T-helper 2 cell treated with Interferon-gamma antibody and Interleukin-4, amounts not matched to agents 5 μg/mL and 100 μg/mL, for 36 hours (primary cell): ENCODE results near the gene PLCD1.

ENCODE experiments used
- DNase-seq: peaks from one replicate; pipeline ENCODE4 v3.0.0; 2021; ENCODE audit warnings: low spot score
- H3K27ac Mint-ChIP-seq: one replicate; pipeline ENCODE4 v1.8.0; 2021; ENCODE audit warnings: mild to moderate bottlenecking, mixed read lengths
- H3K27me3 Mint-ChIP-seq: one replicate; pipeline ENCODE4 v1.8.0; 2021; ENCODE audit warnings: low read depth, mixed read lengths
- H3K36me3 Mint-ChIP-seq: one replicate; pipeline ENCODE4 v1.8.0; 2021; ENCODE audit warnings: low read depth, mixed read lengths
- H3K4me1 Mint-ChIP-seq: one replicate; pipeline ENCODE4 v1.8.0; 2021; ENCODE audit warnings: low read depth, mixed read lengths
- H3K4me3 Mint-ChIP-seq: one replicate; pipeline ENCODE4 v1.8.0; 2022; ENCODE audit warnings: mild to moderate bottlenecking, moderate library complexity, mixed read lengths
- H3K9me3 Mint-ChIP-seq: one replicate; pipeline ENCODE4 v1.8.0; 2021; ENCODE audit warnings: mixed read lengths

The PLCD1 gene

GRCh38 chr3:38031022-38031994 lies 1.9 kb upstream of the PLCD1 start:
- Mint-ChIP-seq H3K9me3 (no peaks in the 10 kb centered on the region), H3K4me3 (peak overlapping the region; percentile 25), H3K27ac (peak overlapping the region; percentile 35), H3K27me3 (peaks cover 36% of the 10 kb centered on the region), H3K4me1 (peaks cover 25% of the 10 kb centered on the region), H3K36me3 (peaks cover 4% of the 10 kb centered on the region)
- DNase-seq, result no peak

- Mint-ChIP-seq H3K4me1 (peaks cover 31% of the 10 kb centered on the region), H3K9me3 (no peaks in the 10 kb centered on the region), H3K27ac (no peak overlapping the region), H3K36me3 (peaks cover 4% of the 10 kb centered on the region), H3K27me3 (peaks cover 38% of the 10 kb centered on the region), H3K4me3 (peak overlapping the region; percentile 25)
- DNase-seq, result no peak
These were observed 932 bp upstream of the PLCD1 start for GRCh38 chr3:38030126-38031021.

- Mint-ChIP-seq H3K27ac (no peak overlapping the region), H3K4me3 (peak overlapping the region; percentile 63), H3K27me3 (peaks cover 34% of the 10 kb centered on the region), H3K4me1 (peaks cover 37% of the 10 kb centered on the region), H3K36me3 (peaks cover 2% of the 10 kb centered on the region), H3K9me3 (no peaks in the 10 kb centered on the region)
- no peak for DNase-seq
These were observed 651 bp downstream of the PLCD1 start for GRCh38 chr3:38028621-38029361.

DNA sequence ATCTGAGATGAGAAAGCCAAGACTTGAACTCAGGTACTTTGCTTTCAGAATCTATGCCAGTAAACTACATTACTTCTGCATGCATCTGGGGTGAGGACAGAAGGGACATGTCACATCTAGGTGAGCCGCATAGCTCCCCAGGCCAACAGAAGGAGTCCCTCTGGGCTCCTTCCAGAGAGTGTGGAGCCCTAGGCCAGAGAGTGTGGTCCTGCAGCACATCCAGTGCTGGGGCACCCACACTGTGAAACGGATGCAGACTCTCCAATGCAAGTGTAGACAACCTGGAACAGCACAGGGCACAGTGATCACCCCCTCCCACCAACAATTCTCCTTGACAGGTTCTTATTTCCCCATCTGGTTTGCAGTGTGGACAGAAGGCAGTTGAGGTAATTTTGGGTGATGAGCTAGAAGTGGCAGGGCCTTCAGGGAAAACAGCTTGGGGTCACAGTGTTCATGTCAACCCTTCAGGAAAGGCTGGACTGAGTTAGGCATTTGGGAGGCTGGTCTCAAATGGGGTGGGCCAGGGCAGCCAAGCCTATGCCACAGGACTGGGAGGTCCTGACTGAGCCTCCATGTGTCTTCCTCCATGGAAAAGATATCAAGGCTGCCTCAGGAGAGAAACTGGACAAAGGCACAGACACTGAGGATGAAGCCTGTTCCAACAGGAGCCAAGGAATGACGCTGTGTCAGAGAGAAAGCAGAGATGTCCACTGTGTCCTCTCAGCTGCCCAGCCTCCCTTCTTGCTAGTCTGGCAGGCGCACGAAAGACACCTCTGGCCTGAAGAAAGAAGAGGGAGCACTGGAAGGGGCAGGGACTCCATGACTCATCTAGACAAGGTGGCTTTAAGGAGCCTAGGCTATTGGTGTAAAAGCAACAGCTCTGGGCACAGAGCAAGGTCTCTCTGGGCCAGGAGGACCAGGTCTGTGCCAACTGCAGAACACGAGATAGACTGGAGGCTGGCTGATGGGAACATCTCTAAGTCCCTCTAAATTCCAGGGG lies 1.7 kb downstream of the PLCD1 start:
- Mint-ChIP-seq H3K36me3 (no peaks in the 10 kb centered on the region), H3K27me3 (peaks cover 29% of the 10 kb centered on the region), H3K4me1 (peaks cover 39% of the 10 kb centered on the region), H3K27ac (no peak overlapping the region), H3K9me3 (no peaks in the 10 kb centered on the region), H3K4me3 (peak overlapping the region; percentile 63)
- DNase-seq, result no peak

DNA sequence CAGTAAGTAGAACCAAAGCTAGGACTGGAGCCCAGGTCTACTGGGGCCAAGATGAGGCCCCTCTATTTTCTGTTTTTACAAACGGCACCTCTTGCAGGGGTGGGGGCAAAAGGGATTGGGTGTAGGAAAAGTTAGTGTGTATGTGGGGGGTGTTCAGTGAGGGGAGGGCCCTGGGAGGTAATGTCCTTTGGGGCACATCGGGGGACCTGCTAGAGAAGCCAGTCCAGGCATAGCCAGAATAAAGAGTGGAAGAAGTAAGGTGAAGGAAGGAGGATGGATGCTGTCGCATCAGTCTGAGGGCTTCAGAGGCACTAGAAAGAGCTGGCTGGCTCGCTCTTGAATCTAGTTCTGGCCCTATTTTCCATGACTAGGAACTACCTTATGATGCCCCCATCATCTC lies 2.6 kb downstream of the PLCD1 start:
- DNase-seq, result no peak
- H3K36me3 Mint-ChIP-seq, result no peaks in the 10 kb centered on the region
- peaks cover 39% of the 10 kb centered on the region for H3K4me1 Mint-ChIP-seq
- H3K9me3 Mint-ChIP-seq, result no peaks in the 10 kb centered on the region
- H3K27ac Mint-ChIP-seq, result peak overlapping the region; percentile 22
- no peak overlapping the region for H3K4me3 Mint-ChIP-seq
- H3K27me3 Mint-ChIP-seq, result peaks cover 28% of the 10 kb centered on the region

- H3K36me3 Mint-ChIP-seq, result peaks cover 3% of the 10 kb centered on the region
- H3K4me1 Mint-ChIP-seq, result peaks cover 25% of the 10 kb centered on the region
- peak overlapping the region; percentile 99 for H3K27ac Mint-ChIP-seq
- no peaks in the 10 kb centered on the region for H3K9me3 Mint-ChIP-seq
- H3K4me3 Mint-ChIP-seq, result peak overlapping the region; percentile 81
- no peak for DNase-seq
- peaks cover 11% of the 10 kb centered on the region for H3K27me3 Mint-ChIP-seq
These were observed 6.3 kb downstream of the PLCD1 start for GRCh38 chr3:38022896-38023709.

DNA sequence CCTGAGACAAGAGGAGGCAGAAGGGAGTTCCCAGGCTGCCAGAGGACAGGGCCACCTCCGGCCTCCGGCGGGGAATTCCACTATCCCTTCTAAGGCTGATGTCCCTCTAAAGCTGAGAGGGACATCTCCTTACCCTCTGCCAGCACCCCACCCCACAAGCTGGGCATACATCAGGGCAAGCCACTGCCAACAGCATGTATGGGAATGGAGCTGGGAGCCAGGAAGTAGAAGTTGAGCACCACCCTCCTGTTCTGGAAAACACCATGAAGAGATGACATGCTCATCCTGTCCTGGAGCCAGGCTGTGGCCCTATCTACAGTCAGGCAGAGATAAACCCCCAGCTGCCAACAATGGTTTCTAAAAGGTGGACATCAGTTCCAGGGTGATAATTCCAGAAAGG lies 7.1 kb downstream of the PLCD1 start:
- Mint-ChIP-seq H3K36me3 (peaks cover 3% of the 10 kb centered on the region), H3K9me3 (no peaks in the 10 kb centered on the region), H3K4me3 (no peak overlapping the region), H3K4me1 (peaks cover 25% of the 10 kb centered on the region), H3K27me3 (peaks cover 3% of the 10 kb centered on the region), H3K27ac (no peak overlapping the region)
- no peak for DNase-seq

- Mint-ChIP-seq H3K4me3 (no peak overlapping the region), H3K36me3 (peaks cover 10% of the 10 kb centered on the region), H3K9me3 (no peaks in the 10 kb centered on the region), H3K27ac (no peak overlapping the region), H3K27me3 (peaks cover 2% of the 10 kb centered on the region), H3K4me1 (peaks cover 25% of the 10 kb centered on the region)
- DNase-seq, result no peak
These were observed 8.2 kb downstream of the PLCD1 start for GRCh38 chr3:38021196-38021595.

GRCh38 chr3:38020342-38020726 lies 9.1 kb downstream of the PLCD1 start:
- H3K4me1 Mint-ChIP-seq, result peaks cover 19% of the 10 kb centered on the region
- H3K4me3 Mint-ChIP-seq, result no peak overlapping the region
- H3K36me3 Mint-ChIP-seq, result peaks cover 18% of the 10 kb centered on the region
- H3K27me3 Mint-ChIP-seq, result no peaks in the 10 kb centered on the region
- no peak overlapping the region for H3K27ac Mint-ChIP-seq
- no peak for DNase-seq
- H3K9me3 Mint-ChIP-seq, result no peaks in the 10 kb centered on the region

DNA sequence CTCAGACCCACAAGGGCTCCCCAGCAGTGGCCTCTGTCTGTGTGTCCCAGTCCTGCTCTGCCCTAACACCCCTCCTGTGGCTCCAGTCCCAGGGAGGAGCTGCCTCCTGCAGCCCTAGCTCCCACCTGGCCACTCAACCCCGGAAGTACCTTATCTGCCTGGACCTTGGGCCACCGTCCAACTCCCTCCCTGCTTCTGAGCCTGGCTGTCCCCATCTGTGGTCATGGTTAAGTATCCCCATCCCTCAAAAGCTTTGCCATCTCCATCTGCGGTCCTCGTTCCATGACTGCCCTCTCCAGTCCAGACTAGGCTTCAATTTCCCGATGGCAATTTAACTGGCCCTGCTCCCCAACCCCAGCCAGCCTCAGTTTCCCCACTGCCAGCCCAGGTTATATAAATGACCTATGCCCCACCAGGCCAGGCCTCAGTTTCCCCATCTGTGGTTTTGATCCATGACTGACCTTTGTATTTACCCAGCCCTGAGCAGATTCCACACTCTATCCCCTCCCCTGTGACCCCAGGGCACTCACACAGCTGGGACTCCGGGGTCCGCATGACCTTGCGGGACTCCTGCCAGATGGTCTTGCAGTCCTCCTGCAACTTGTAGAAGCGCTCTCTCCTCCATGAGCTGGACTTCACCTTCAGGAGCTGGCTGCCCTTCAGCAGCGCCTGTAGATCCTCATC lies 9.6 kb downstream of the PLCD1 start:
- Mint-ChIP-seq H3K27me3 (no peaks in the 10 kb centered on the region), H3K36me3 (peaks cover 23% of the 10 kb centered on the region), H3K27ac (no peak overlapping the region), H3K9me3 (no peaks in the 10 kb centered on the region), H3K4me1 (peaks cover 18% of the 10 kb centered on the region), H3K4me3 (no peak overlapping the region)
- no peak for DNase-seq

GRCh38 chr3:38018296-38019266 lies 10.9 kb downstream of the PLCD1 start:
- Mint-ChIP-seq H3K4me1 (peaks cover 11% of the 10 kb centered on the region), H3K27me3 (no peaks in the 10 kb centered on the region), H3K9me3 (no peaks in the 10 kb centered on the region), H3K27ac (peak overlapping the region; percentile 41), H3K36me3 (peaks cover 25% of the 10 kb centered on the region), H3K4me3 (no peak overlapping the region)
- no peak for DNase-seq
